Uterus (tissue), 4 donors: ENCODE measurements around the gene XKR3. TPM values are rescaled to one million over a fixed set of nuclear protein-coding genes. Genes with fewer than 3 reads are reported as not detected.
"Not testable (repeated sequence)": the region's sequence is repeated elsewhere in the genome, so short reads cannot be mapped to it uniquely, and the experiment has no call there.

Experiments used
- DNase-seq, 2 donors: peaks; one replicate each; pipeline ENCODE4 v3.0.0-alpha.2; 2019 to 2020
- H3K27ac ChIP-seq, 2 donors: fragments of 200-600 bp; sonication (generic); 1 replicate in 1 of 2; 2 replicates in 1 of 2; pipeline ENCODE4 v1.5.1; 2016 to 2018
- H3K27me3 ChIP-seq, 2 donors: fragments of 200-600 bp; sonication (generic); one replicate each; pipeline ENCODE4 v1.5.1; 2018 to 2019; ENCODE audit warnings: control low read depth in 1 of 2
- H3K36me3 ChIP-seq, 2 donors: fragments of 200-600 bp; sonication (generic); one replicate each; pipeline ENCODE4 v1.5.1; 2019; ENCODE audit warnings: control low read depth in 1 of 2
- H3K4me1 ChIP-seq, 2 donors: fragments of 200-600 bp; sonication (generic); one replicate each; pipeline ENCODE4 v1.5.1; 2018 to 2019; ENCODE audit warnings: control low read depth in 1 of 2
- H3K4me3 ChIP-seq, 2 donors: fragments of 200-600 bp; sonication (generic); 1 replicate in 1 of 2; 2 replicates in 1 of 2; pipeline ENCODE4 v1.5.1; 2018 to 2019; ENCODE audit warnings: mild to moderate bottlenecking in 1 of 2
- H3K9me3 ChIP-seq, 2 donors: fragments of 200-600 bp; sonication (generic); one replicate each; pipeline ENCODE4 v1.5.1; 2019; ENCODE audit warnings: control low read depth in 1 of 2
- CTCF ChIP-seq, 4 experiments: fragments of 200-600 bp in 2 of 4; fragments of 450-650 bp in 2 of 4; sonication (generic) in 2 of 4; IDR thresholded peaks; one replicate each; pipeline ENCODE4 v1.5.1; 2016 to 2019; ENCODE audit warnings: antibody characterized with exemption in 4 of 4, mild to moderate bottlenecking in 2 of 4, moderate library complexity in 1 of 4
- POLR2A ChIP-seq, 2 donors: fragments of 450-650 bp; IDR thresholded peaks; one replicate each; pipeline ENCODE4 v1.6.1; 2016; ENCODE audit warnings: antibody characterized with exemption in 2 of 2, mild to moderate bottlenecking in 1 of 2, moderate library complexity in 1 of 2
- intact Hi-C: fragments of 100-400 bp; cut with DNase I; formaldehyde crosslinking; loops from one replicate; pipeline ENCODE4 v1.15.1; 2023; ENCODE audit warnings: low total_unique reads
- total RNA-seq, 4 donors: library from RNA; depleted of rRNA in 3 of 4; stranded (reverse); fragments of >200 nt in 3 of 4; gene quantifications; one replicate each; pipeline versions ENCODE4 v1.1.0 to v1.2.4, GENCODE V29; 2014 to 2023
- donor health status: DM: yes; HTN: yes; CAD: no.

The XKR3 gene
- total RNA-seq: not detected

GRCh38 chr22:16824716-16825687, at the start of gene XKR3:
XKR3 (minus strand) TSS chr22:16825411; CDS start chr22:16808073, 17,338 bp downstream.
- H3K4me3 ChIP-seq: no peak within 1 kb of the TSS
- no peaks in the 10 kb centered on the region for H3K27me3 ChIP-seq
- H3K27ac ChIP-seq: no peak within 1 kb of the TSS
- intact Hi-C loops: no loop called here
- TF ChIP-seq CTCF (IDR thresholded peaks at IDR 0.05): no peak
- TF ChIP-seq POLR2A (IDR thresholded peaks at IDR 0.05): no peak
- H3K4me1 ChIP-seq: no peaks in the 10 kb centered on the region
- H3K36me3 ChIP-seq: no peaks in the 10 kb centered on the region
- no peaks in the 10 kb centered on the region for H3K9me3 ChIP-seq
- DNase-seq: no peak

- H3K4me3 ChIP-seq, H3K27me3 ChIP-seq, intact Hi-C loops, H3K36me3 ChIP-seq, H3K9me3 ChIP-seq, H3K27ac ChIP-seq, H3K4me1 ChIP-seq, DNase-seq: not testable (repeated sequence)
Measured at GRCh38 chr22:16869640-16870039, 44.4 kb upstream of the XKR3 start.

- H3K9me3 ChIP-seq: no peaks in the 10 kb centered on the region
- intact Hi-C loops: no loop called here
- no peak for DNase-seq
- H3K27ac ChIP-seq: no peak overlapping the region
- TF ChIP-seq CTCF (IDR thresholded peaks at IDR 0.05) (no peak), POLR2A (IDR thresholded peaks at IDR 0.05) (no peak)
- no peaks in the 10 kb centered on the region for H3K27me3 ChIP-seq
- H3K36me3 ChIP-seq: no peaks in the 10 kb centered on the region
- H3K4me1 ChIP-seq: no peaks in the 10 kb centered on the region
- H3K4me3 ChIP-seq: no peak overlapping the region
Measured at GRCh38 chr22:16866167-16866566, 41.0 kb upstream of the XKR3 start.

- H3K36me3 ChIP-seq, H3K4me3 ChIP-seq, H3K27me3 ChIP-seq, H3K27ac ChIP-seq, intact Hi-C loops, H3K9me3 ChIP-seq, DNase-seq, H3K4me1 ChIP-seq: not testable (repeated sequence)
Measured at GRCh38 chr22:16856851-16857250, 31.6 kb upstream of the XKR3 start.

- Histone ChIP-seq H3K4me1 (no peaks in the 10 kb centered on the region), H3K4me3 (no peak overlapping the region), H3K36me3 (no peaks in the 10 kb centered on the region), H3K27me3 (no peaks in the 10 kb centered on the region), H3K27ac (no peak overlapping the region), H3K9me3 (no peaks in the 10 kb centered on the region)
- intact Hi-C loops: no loop called here
- DNase-seq: no peak
- TF ChIP-seq CTCF (IDR thresholded peaks at IDR 0.05) (no peak), POLR2A (IDR thresholded peaks at IDR 0.05) (no peak)
Measured at GRCh38 chr22:16854631-16855030, 29.4 kb upstream of the XKR3 start.

GRCh38 chr22:16851268-16851996, 26.2 kb upstream of the XKR3 start:
- H3K9me3 ChIP-seq, intact Hi-C loops, H3K4me1 ChIP-seq, H3K4me3 ChIP-seq, DNase-seq, H3K27ac ChIP-seq, H3K27me3 ChIP-seq, H3K36me3 ChIP-seq: not testable (repeated sequence)
